H9 (cell line): ENCODE measurements around the gene C2orf49. TPM values are rescaled to one million over a fixed set of nuclear protein-coding genes. Genes with fewer than 3 reads are reported as not detected.

Experiments used
- DNase-seq: peaks from one replicate; pipeline ENCODE4 v3.0.0-alpha.2; 2017
- H2AFZ ChIP-seq: one replicate; pipeline ENCODE4 v1.6.1; 2013; ENCODE audit warnings: mild to moderate bottlenecking, low read length, control low read depth, moderate library complexity
- H2AK5ac ChIP-seq: 2 replicates; pipeline ENCODE4 v1.6.1; 2013; ENCODE audit warnings: low read length, control low read depth, mixed read lengths; ENCODE audit not compliant: insufficient read length
- H2BK120ac ChIP-seq: one replicate; pipeline ENCODE4 v1.6.1; 2013; ENCODE audit warnings: low read depth, mild to moderate bottlenecking, low read length, control low read depth, inconsistent platforms; ENCODE audit not compliant: poor library complexity, severe bottlenecking
- H2BK12ac ChIP-seq: 2 replicates; pipeline ENCODE4 v1.6.1; 2013; ENCODE audit warnings: low read length, control low read depth, mixed read lengths, low read depth; ENCODE audit not compliant: insufficient read length
- H2BK15ac ChIP-seq: 2 replicates; pipeline ENCODE4 v1.6.1; 2013; ENCODE audit warnings: low read depth, low read length, control low read depth
- H2BK20ac ChIP-seq: one replicate; pipeline ENCODE4 v1.6.1; 2013; ENCODE audit warnings: low read depth, mild to moderate bottlenecking, low read length, control low read depth, inconsistent platforms; ENCODE audit not compliant: poor library complexity, severe bottlenecking
- H2BK5ac ChIP-seq: 2 replicates; pipeline ENCODE4 v1.6.1; 2013; ENCODE audit warnings: low read length, control low read depth, mixed read lengths; ENCODE audit not compliant: insufficient read length
- H3K14ac ChIP-seq: 2 replicates; pipeline ENCODE4 v1.6.1; 2013; ENCODE audit warnings: low read length, control low read depth; ENCODE audit not compliant: insufficient read depth
- H3K18ac ChIP-seq: 2 replicates; pipeline ENCODE4 v1.6.1; 2013; ENCODE audit warnings: low read depth, mild to moderate bottlenecking, mixed read lengths, low read length, control low read depth; ENCODE audit not compliant: insufficient read length
- H3K23ac ChIP-seq: 2 replicates; pipeline ENCODE4 v1.6.1; 2013; ENCODE audit warnings: low read length, control low read depth, mixed read lengths, low read depth; ENCODE audit not compliant: insufficient read length
- H3K23me2 ChIP-seq: 2 replicates; pipeline ENCODE4 v1.6.1; 2013; ENCODE audit warnings: low read depth, mild to moderate bottlenecking, mixed read lengths, low read length, control low read depth; ENCODE audit not compliant: insufficient read length, poor library complexity, severe bottlenecking
- H3K27ac ChIP-seq: 2 replicates; pipeline ENCODE4 v1.5.1; 2013; ENCODE audit warnings: low read length, control low read depth, mixed read lengths, low read depth; ENCODE audit not compliant: insufficient read length
- H3K27me3 ChIP-seq: 2 replicates; pipeline ENCODE4 v1.6.1; 2013; ENCODE audit warnings: low read length, control low read depth, inconsistent platforms; ENCODE audit not compliant: insufficient read depth
- H3K4ac ChIP-seq: 2 replicates; pipeline ENCODE4 v1.6.1; 2013; ENCODE audit warnings: low read depth, mild to moderate bottlenecking, control low read depth, inconsistent platforms, low read length, moderate library complexity
- H3K4me1 ChIP-seq: 2 replicates; pipeline ENCODE4 v1.6.1; 2013; ENCODE audit warnings: low read length, control low read depth, inconsistent platforms; ENCODE audit not compliant: insufficient read depth
- H3K4me2 ChIP-seq: 2 replicates; pipeline ENCODE4 v1.6.1; 2013; ENCODE audit warnings: low read length, control low read depth, mixed read lengths; ENCODE audit not compliant: insufficient read length, insufficient read depth
- H3K56ac ChIP-seq: 2 replicates; pipeline ENCODE4 v1.6.1; 2013; ENCODE audit warnings: low read depth, mild to moderate bottlenecking, mixed read lengths, low read length, control low read depth; ENCODE audit not compliant: insufficient read length
- H3K79me1 ChIP-seq: 2 replicates; pipeline ENCODE4 v1.6.1; 2013; ENCODE audit warnings: low read depth, mild to moderate bottlenecking, moderate library complexity, low read length, control low read depth, inconsistent platforms; ENCODE audit not compliant: insufficient read depth, poor library complexity, severe bottlenecking
- H3K79me2 ChIP-seq: 2 replicates; pipeline ENCODE4 v1.6.1; 2013; ENCODE audit warnings: low read length, control low read depth, inconsistent platforms; ENCODE audit not compliant: insufficient read depth
- H3K9ac ChIP-seq: 2 replicates; pipeline ENCODE4 v1.6.1; 2013; ENCODE audit warnings: low read length, control low read depth, mixed read lengths; ENCODE audit not compliant: insufficient read length; ENCODE audit errors: extremely low read depth
- H3K9me3 ChIP-seq: one replicate; pipeline ENCODE4 v1.6.1; 2013; ENCODE audit warnings: low read depth, low read length, inconsistent platforms; ENCODE audit not compliant: control insufficient read depth
- H3T11ph ChIP-seq: one replicate; pipeline ENCODE4 v1.6.1; 2013; ENCODE audit warnings: mild to moderate bottlenecking, low read length, control low read depth, inconsistent platforms
- H4K20me1 ChIP-seq: one replicate; pipeline ENCODE4 v1.6.1; 2013; ENCODE audit not compliant: control insufficient read depth, insufficient read length, insufficient read depth
- H4K5ac ChIP-seq: 2 replicates; pipeline ENCODE4 v1.6.1; 2013; ENCODE audit warnings: low read depth, mild to moderate bottlenecking, mixed read lengths, low read length, control low read depth; ENCODE audit not compliant: insufficient read length
- H4K8ac ChIP-seq: replicated peaks from 2 replicates; pipeline ENCODE4 v1.6.1; 2013; ENCODE audit warnings: low read length, control low read depth, mixed read lengths, low read depth; ENCODE audit not compliant: insufficient read length
- H4K91ac ChIP-seq: 2 replicates; pipeline ENCODE4 v1.6.1; 2013; ENCODE audit warnings: low read depth, mild to moderate bottlenecking, moderate library complexity, mixed read lengths, low read length, control low read depth; ENCODE audit not compliant: insufficient read length
- H3K27ac Mint-ChIP-seq, 3 experiments: 2 replicates in 2 of 3; 3 replicates in 1 of 3; pipeline ENCODE4 v1.8.0; 2020 to 2021; ENCODE audit warnings: mixed read lengths in 3 of 3, mild to moderate bottlenecking in 1 of 3, moderate library complexity in 1 of 3
- H3K27me3 Mint-ChIP-seq: 2 replicates; pipeline ENCODE4 v1.8.0; 2021; ENCODE audit warnings: low read depth, mild to moderate bottlenecking, moderate library complexity, mixed read lengths
- H3K36me3 Mint-ChIP-seq, 3 experiments: 2 replicates in 2 of 3; 3 replicates in 1 of 3; pipeline ENCODE4 v1.8.0; 2020 to 2021; ENCODE audit warnings: low read depth in 3 of 3, mixed read lengths in 3 of 3; ENCODE audit not compliant: insufficient read depth in 1 of 3
- H3K4me1 Mint-ChIP-seq, 2 experiments: 2 replicates each; pipeline ENCODE4 v1.8.0; 2020; ENCODE audit warnings: mixed read lengths in 2 of 2
- H3K4me3 Mint-ChIP-seq, 2 experiments: 2 replicates in 1 of 2; 3 replicates in 1 of 2; pipeline ENCODE4 v1.8.0; 2020 to 2021; ENCODE audit warnings: mild to moderate bottlenecking in 2 of 2, mixed read lengths in 2 of 2, moderate library complexity in 1 of 2
- H3K9me3 Mint-ChIP-seq, 2 experiments: 2 replicates in 1 of 2; 3 replicates in 1 of 2; pipeline ENCODE4 v1.8.0; 2020; ENCODE audit warnings: mild to moderate bottlenecking in 2 of 2, mixed read lengths in 2 of 2, moderate library complexity in 1 of 2
- WGBS: extraction: QIAGEN DNeasy Blood & Tissue Kit; methylation state at CpG from one replicate; pipeline ENCODE4 v1.1.7; 2013; ENCODE audit warnings: missing lambda C conversion rate, low lambda C conversion rate, mixed read lengths; ENCODE audit not compliant: insufficient read length; ENCODE audit errors: extremely low coverage; 5-methylcytosine and 5-hydroxymethylcytosine counted together
- total RNA-seq: library from RNA; stranded (reverse); gene quantifications from 2 replicates; pipeline ENCODE4 v1.2.1, GENCODE V29; 2021
- TF ChIP-seq, protein P1 (sequence below): fragments of 200-600 bp; sonication (generic); conservative IDR thresholded peaks from 3 replicates; pipeline ENCODE4 v1.8.0; 2021; ENCODE audit warnings: antibody characterized with exemption, mild to moderate bottlenecking

Gene C2orf49
- total RNA-seq, 1 experiment from 2014 or later: 18.8 TPM

DNA sequence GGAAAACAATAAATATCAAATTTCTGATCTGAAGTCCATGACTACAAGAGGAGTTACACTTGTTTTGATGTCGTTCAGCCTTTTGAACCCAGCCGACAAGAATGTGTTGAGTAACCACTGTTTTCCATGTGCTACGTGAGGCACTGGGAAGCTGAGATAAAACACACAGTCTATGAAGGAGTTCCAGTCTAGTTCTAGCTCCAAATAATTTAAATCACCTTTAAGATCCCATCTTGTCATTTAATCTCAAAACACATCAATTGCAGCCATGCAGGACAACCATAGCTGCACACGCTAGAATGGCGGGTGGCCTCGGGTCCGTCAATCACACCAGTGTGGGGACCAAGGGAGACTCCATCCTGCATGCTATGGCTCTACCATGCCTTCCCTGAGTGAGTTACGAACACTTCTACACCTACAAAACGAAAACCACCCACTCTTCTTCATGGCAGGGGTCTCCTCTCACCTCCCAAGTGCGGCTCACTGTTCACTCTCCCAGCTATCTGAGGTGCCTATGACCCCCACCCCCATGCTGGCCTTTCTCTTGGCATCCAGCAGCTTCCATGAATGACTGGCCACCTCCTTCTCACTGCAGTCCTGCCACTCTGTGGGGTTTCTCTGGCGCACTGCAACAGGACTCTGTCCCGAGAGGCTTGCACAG lies 57.7 kb downstream of the C2orf49 start:
- no peak overlapping the region for H3K27ac Mint-ChIP-seq
- Histone ChIP-seq H4K91ac (no peak overlapping the region), H4K20me1 (no peaks in the 10 kb centered on the region), H3K14ac (no peak overlapping the region), H4K5ac (no peak overlapping the region), H2BK120ac (no peak overlapping the region), H3K56ac (no peak overlapping the region), H3K27ac (no peak overlapping the region), H3K4ac (no peak overlapping the region), H3K79me1 (no peaks in the 10 kb centered on the region), H2AK5ac (no peak overlapping the region), H4K8ac (no peak overlapping the region), H2BK20ac (no peak overlapping the region), H2AFZ (no peak overlapping the region), H2BK12ac (no peak overlapping the region), H3K9me3 (no peaks in the 10 kb centered on the region), H2BK5ac (no peak overlapping the region), H2BK15ac (no peak overlapping the region), H3K27me3 (peaks cover 10% of the 10 kb centered on the region; the same call in 1 of the 2 replicates), H3K18ac (no peak overlapping the region), H3K9ac (no peak overlapping the region), H3K23ac (no peak overlapping the region), H3K4me2 (no peak overlapping the region), H3K4me1 (no peaks in the 10 kb centered on the region; the same call in 1 of the 2 replicates), H3K23me2 (peaks cover 3% of the 10 kb centered on the region), H3K79me2 (peaks cover 2% of the 10 kb centered on the region; the same call in 1 of the 2 replicates), H3T11ph (no peak overlapping the region)
- peaks cover 3 to 24% (median 13%) of the 10 kb centered on the region in 3 experiments; a peak in 6 of 7 replicates for H3K36me3 Mint-ChIP-seq
- DNase-seq: no peak
- peaks cover 11% of the 10 kb centered on the region for H3K27me3 Mint-ChIP-seq
- H3K4me3 Mint-ChIP-seq: no peak overlapping the region
- H3K9me3 Mint-ChIP-seq: peaks cover 3 to 7% of the 10 kb centered on the region in 2 experiments; a peak in 4 of 5 replicates
- no CpG with 5 or more reads among the region's 12 CpGs for WGBS
- TF ChIP-seq, protein P1, sequence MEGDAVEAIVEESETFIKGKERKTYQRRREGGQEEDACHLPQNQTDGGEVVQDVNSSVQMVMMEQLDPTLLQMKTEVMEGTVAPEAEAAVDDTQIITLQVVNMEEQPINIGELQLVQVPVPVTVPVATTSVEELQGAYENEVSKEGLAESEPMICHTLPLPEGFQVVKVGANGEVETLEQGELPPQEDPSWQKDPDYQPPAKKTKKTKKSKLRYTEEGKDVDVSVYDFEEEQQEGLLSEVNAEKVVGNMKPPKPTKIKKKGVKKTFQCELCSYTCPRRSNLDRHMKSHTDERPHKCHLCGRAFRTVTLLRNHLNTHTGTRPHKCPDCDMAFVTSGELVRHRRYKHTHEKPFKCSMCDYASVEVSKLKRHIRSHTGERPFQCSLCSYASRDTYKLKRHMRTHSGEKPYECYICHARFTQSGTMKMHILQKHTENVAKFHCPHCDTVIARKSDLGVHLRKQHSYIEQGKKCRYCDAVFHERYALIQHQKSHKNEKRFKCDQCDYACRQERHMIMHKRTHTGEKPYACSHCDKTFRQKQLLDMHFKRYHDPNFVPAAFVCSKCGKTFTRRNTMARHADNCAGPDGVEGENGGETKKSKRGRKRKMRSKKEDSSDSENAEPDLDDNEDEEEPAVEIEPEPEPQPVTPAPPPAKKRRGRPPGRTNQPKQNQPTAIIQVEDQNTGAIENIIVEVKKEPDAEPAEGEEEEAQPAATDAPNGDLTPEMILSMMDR: no peak
- peaks cover 16 to 24% of the 10 kb centered on the region in 2 experiments for H3K4me1 Mint-ChIP-seq
